Measurements from ENCODE around the gene ELL. TPM values are rescaled to one million over a fixed set of nuclear protein-coding genes. Genes with fewer than 3 reads are reported as not detected.
A peak's percentile ranks its signal among the peaks of the same experiment; 100 is the strongest.

The ELL gene
- total RNA-seq, 1 experiment from 2014 or later = 22.9 TPM

DNA sequence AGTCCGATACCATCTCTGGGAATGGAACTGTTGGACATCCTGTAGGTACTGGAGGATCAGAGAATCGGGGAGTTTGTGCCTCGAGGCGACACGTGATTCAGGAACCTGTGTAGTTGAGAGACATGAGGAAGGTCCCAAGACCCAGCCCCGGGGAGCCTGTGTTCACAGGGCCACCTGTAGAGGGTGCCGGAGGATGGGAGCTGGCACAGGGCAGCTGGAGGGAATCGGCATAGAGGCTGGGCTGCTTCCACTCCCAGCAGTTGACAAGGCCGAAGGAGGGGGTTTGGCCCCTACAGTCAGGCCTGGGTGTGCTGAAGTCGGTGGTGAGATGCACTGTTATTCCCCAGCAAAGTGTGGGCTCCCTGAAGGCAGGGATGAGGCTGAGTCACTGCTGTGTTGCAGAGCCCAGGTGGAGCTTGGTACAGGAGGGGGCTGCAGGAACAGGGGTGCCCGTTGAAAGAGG is 81.4 kb downstream of the ELL start:
- Histone ChIP-seq H3K4me3 (replicated peaks in 1 of 2; ENCODE audit: low read depth in 1 of 2, low read length in 2 of 2) (no peak overlapping the region), H3K27ac (ENCODE audit: low read depth, low read length) (peak overlapping the region; percentile 99), H3K9ac (ENCODE audit: low read length) (no peak overlapping the region), H3K36me3 (ENCODE audit: control insufficient read depth in 1 of 2, insufficient read depth in 2 of 2, low read length in 2 of 2) (peaks cover 0 to 25% of the 10 kb centered on the region in 2 experiments; a peak in 3 of 4 replicates), H3K4me1 (ENCODE audit: control insufficient read depth in 1 of 2, insufficient read depth in 2 of 2, low read length in 2 of 2) (peaks cover 27 to 50% of the 10 kb centered on the region in 2 experiments), H3K27me3 (ENCODE audit: insufficient read depth, low read length) (no peaks in the 10 kb centered on the region), H3K79me2 (ENCODE audit: insufficient read depth, low read length) (peaks cover 9% of the 10 kb centered on the region; the same call in 1 of the 2 replicates), H2AFZ (ENCODE audit: low read depth, low read length, poor library complexity, severe bottlenecking) (no peak overlapping the region), H3K4me2 (ENCODE audit: low read length) (peak overlapping the region; percentile 96; the same call in 1 of the 2 replicates), H3K9me3 (ENCODE audit: control insufficient read depth in 1 of 2, insufficient read depth in 1 of 2, low read depth in 1 of 2, low read length in 2 of 2) (no peaks in the 10 kb centered on the region), H3K9me2 (ENCODE audit: insufficient read depth) (no peaks in the 10 kb centered on the region), H4K20me1 (ENCODE audit: insufficient read depth) (no peaks in the 10 kb centered on the region)
- CTCF ChIA-PET = interaction anchor here (1.0 to 2.3 kb wide), 2 partner anchors 11 to 407 kb away, joined by 4 to 6 read pairs; no protein-coding TSS in a partner anchor
- POLR2A ChIA-PET = interaction anchor here (0.5 to 1.6 kb wide), 2 partner anchors 12 to 154 kb away, joined by 3 to 4 read pairs; no protein-coding TSS in a partner anchor
- ATAC-seq (peak; percentile 10; the same call in 1 of the 2 replicates), DNase-seq (ENCODE audit: low read depth, low spot score) (no peak)
- BruUV-seq (replicated peaks) = no TSS peak
- TF ChIP-seq ELF1 (IDR thresholded peaks at IDR 0.05; ENCODE audit: borderline replicate concordance, low read depth) = no peak
- TF ChIP-seq SIN3A (IDR thresholded peaks at IDR 0.05; ENCODE audit: low read depth) = no peak
- TF ChIP-seq CEBPB (IDR thresholded peaks at IDR 0.05; ENCODE audit: low read depth) = no peak
- peak; percentile 71 for TF ChIP-seq RAD21 (IDR thresholded peaks at IDR 0.05; ENCODE audit: low read depth)
- TF ChIP-seq, protein P1, sequence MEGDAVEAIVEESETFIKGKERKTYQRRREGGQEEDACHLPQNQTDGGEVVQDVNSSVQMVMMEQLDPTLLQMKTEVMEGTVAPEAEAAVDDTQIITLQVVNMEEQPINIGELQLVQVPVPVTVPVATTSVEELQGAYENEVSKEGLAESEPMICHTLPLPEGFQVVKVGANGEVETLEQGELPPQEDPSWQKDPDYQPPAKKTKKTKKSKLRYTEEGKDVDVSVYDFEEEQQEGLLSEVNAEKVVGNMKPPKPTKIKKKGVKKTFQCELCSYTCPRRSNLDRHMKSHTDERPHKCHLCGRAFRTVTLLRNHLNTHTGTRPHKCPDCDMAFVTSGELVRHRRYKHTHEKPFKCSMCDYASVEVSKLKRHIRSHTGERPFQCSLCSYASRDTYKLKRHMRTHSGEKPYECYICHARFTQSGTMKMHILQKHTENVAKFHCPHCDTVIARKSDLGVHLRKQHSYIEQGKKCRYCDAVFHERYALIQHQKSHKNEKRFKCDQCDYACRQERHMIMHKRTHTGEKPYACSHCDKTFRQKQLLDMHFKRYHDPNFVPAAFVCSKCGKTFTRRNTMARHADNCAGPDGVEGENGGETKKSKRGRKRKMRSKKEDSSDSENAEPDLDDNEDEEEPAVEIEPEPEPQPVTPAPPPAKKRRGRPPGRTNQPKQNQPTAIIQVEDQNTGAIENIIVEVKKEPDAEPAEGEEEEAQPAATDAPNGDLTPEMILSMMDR (IDR thresholded peaks at IDR 0.05 in 2 of 3, conservative IDR thresholded peaks at IDR 0.05 in 1 of 3; ENCODE audit: borderline replicate concordance in 1 of 3, insufficient read depth in 1 of 3, low read depth in 2 of 3, low read length in 2 of 3) = peak in 2 of 3 experiments; percentile 60 to 69; a peak in 4 of 6 replicates
- TF ChIP-seq ZFX (IDR thresholded peaks at IDR 0.05) = no peak
- no peak for TF ChIP-seq JUND (IDR thresholded peaks at IDR 0.05)
- TF ChIP-seq, protein P2, sequence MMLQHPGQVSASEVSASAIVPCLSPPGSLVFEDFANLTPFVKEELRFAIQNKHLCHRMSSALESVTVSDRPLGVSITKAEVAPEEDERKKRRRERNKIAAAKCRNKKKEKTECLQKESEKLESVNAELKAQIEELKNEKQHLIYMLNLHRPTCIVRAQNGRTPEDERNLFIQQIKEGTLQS (IDR thresholded peaks at IDR 0.05) = no peak
- TF ChIP-seq CBX3 (IDR thresholded peaks at IDR 0.05; ENCODE audit: low read depth) = no peak; the same call in 1 of the 2 replicates
- intact Hi-C loops (cut with micrococcal nuclease) = no loop called here
- RAD21 ChIA-PET (ENCODE audit: low non-redundant PET in 1 of 2, low total read pairs in 2 of 2, uncharacterized antibody in 2 of 2, unreplicated experiment in 2 of 2) = interaction anchor here (0.6 kb wide), 2 partner anchors 131 to 154 kb away, joined by 3 read pairs; partner anchors contain the start of gene UBA52 (in 1 of the 2)
